Neural progenitor cell (in vitro differentiated cells): Measurements from ENCODE around the gene FYN. TPM values are rescaled to one million over a fixed set of nuclear protein-coding genes. Genes with fewer than 3 reads are reported as not detected.
A peak's percentile ranks its signal among the peaks of the same experiment; 100 is the strongest.

Experiments
- DNase-seq: peaks from one replicate; pipeline ENCODE4 v3.0.0-alpha.2; 2016; ENCODE audit warnings: low spot score
- H2AFZ ChIP-seq: fragments of 200-600 bp; sonication (generic); replicated peaks from 2 replicates; pipeline ENCODE4 v1.6.1; 2016; ENCODE audit warnings: antibody characterized with exemption
- H3F3A ChIP-seq: fragments of 200-600 bp; sonication (generic); 2 replicates; pipeline ENCODE4 v1.6.1; 2016; ENCODE audit warnings: antibody characterized with exemption, low read depth
- H3K27ac ChIP-seq: fragments of 200-600 bp; sonication (generic); 2 replicates; pipeline ENCODE4 v1.5.1; 2016; ENCODE audit warnings: mild to moderate bottlenecking
- H3K27me3 ChIP-seq: fragments of 200-600 bp; sonication (generic); 2 replicates; pipeline ENCODE4 v1.6.1; 2016; ENCODE audit warnings: mild to moderate bottlenecking, moderate library complexity
- H3K36me3 ChIP-seq: fragments of 200-600 bp; sonication (generic); 2 replicates; pipeline ENCODE4 v1.5.1; 2016
- H3K4me1 ChIP-seq: fragments of 200-600 bp; sonication (generic); 2 replicates; pipeline ENCODE4 v1.6.1; 2016; ENCODE audit warnings: mixed run types
- H3K4me2 ChIP-seq: fragments of 200-600 bp; sonication (generic); 2 replicates; pipeline ENCODE4 v1.6.1; 2016
- H3K4me3 ChIP-seq: fragments of 200-600 bp; sonication (generic); 2 replicates; pipeline ENCODE4 v1.5.1; 2016
- H3K79me2 ChIP-seq: fragments of 200-600 bp; sonication (generic); 2 replicates; pipeline ENCODE4 v1.6.1; 2016; ENCODE audit warnings: low read depth
- H3K9ac ChIP-seq: fragments of 200-600 bp; sonication (generic); 2 replicates; pipeline ENCODE4 v1.6.1; 2016
- H3K9me3 ChIP-seq: fragments of 200-600 bp; sonication (generic); 2 replicates; pipeline ENCODE4 v1.5.1; 2016; ENCODE audit warnings: low read depth
- H4K20me1 ChIP-seq: fragments of 200-600 bp; sonication (generic); 2 replicates; pipeline ENCODE4 v1.6.1; 2016; ENCODE audit warnings: low read depth
- H3K27ac Mint-ChIP-seq: 3 replicates; pipeline ENCODE4 v1.8.0; 2021; ENCODE audit warnings: mixed read lengths
- H3K27me3 Mint-ChIP-seq: 2 replicates; pipeline ENCODE4 v1.8.0; 2022; ENCODE audit warnings: low read depth, mild to moderate bottlenecking, inconsistent platforms, moderate library complexity, mixed read lengths; ENCODE audit not compliant: insufficient read depth
- H3K36me3 Mint-ChIP-seq: 3 replicates; pipeline ENCODE4 v1.8.0; 2021; ENCODE audit warnings: mixed read lengths
- H3K4me1 Mint-ChIP-seq: 3 replicates; pipeline ENCODE4 v1.8.0; 2021; ENCODE audit warnings: mixed read lengths
- H3K4me3 Mint-ChIP-seq: 3 replicates; pipeline ENCODE4 v1.8.0; 2021; ENCODE audit warnings: mild to moderate bottlenecking, moderate library complexity, mixed read lengths
- H3K9me3 Mint-ChIP-seq: 3 replicates; pipeline ENCODE4 v1.8.0; 2020; ENCODE audit warnings: mixed read lengths
- CTCF ChIP-seq: fragments of 200-600 bp; sonication (generic); IDR thresholded peaks from 2 replicates; pipeline ENCODE4 v1.5.1; 2017; ENCODE audit warnings: antibody characterized with exemption, mild to moderate bottlenecking
- EZH2 ChIP-seq: fragments of 200-600 bp; sonication (generic); IDR thresholded peaks from 2 replicates; pipeline ENCODE4 v1.6.1; 2017; ENCODE audit warnings: antibody characterized with exemption, mild to moderate bottlenecking, moderate library complexity
- EZH2phosphoT487 ChIP-seq: fragments of 200-600 bp; sonication (generic); IDR thresholded peaks from 2 replicates; pipeline ENCODE4 v1.6.1; 2017; ENCODE audit warnings: antibody characterized with exemption
- total RNA-seq: library from RNA; depleted of rRNA; stranded (reverse); fragments of >200 nt; gene quantifications from 2 replicates; pipeline ENCODE4 v1.2.3, GENCODE V29; 2015; ENCODE audit warnings: low replicate concordance

FYN gene
- total RNA-seq, 1 donor from 2014 or later = 167 TPM

- Histone ChIP-seq H3K79me2 (no peaks in the 10 kb centered on the region), H3K9ac (no peak overlapping the region), H4K20me1 (peaks cover 10% of the 10 kb centered on the region), H3K27me3 (no peaks in the 10 kb centered on the region), H3F3A (peaks cover 26% of the 10 kb centered on the region), H3K9me3 (no peaks in the 10 kb centered on the region), H3K36me3 (no peaks in the 10 kb centered on the region), H3K4me1 (peaks cover 26% of the 10 kb centered on the region), H3K4me2 (no peak overlapping the region), H3K27ac (no peak overlapping the region), H3K4me3 (no peak overlapping the region), H2AFZ (no peak overlapping the region)
- Mint-ChIP-seq H3K27me3 (peaks cover 5% of the 10 kb centered on the region), H3K4me1 (peaks cover 50% of the 10 kb centered on the region), H3K9me3 (no peaks in the 10 kb centered on the region), H3K4me3 (no peak overlapping the region), H3K27ac (no peak overlapping the region), H3K36me3 (peaks cover 48% of the 10 kb centered on the region)
- no peak for TF ChIP-seq EZH2phosphoT487
- no peak for TF ChIP-seq EZH2
- TF ChIP-seq CTCF = no peak
- no peak for DNase-seq
Measured at GRCh38 chr6:111689419-111689818, 183.8 kb downstream of the FYN start.

GRCh38 chr6:111688331-111688730 lies 184.9 kb downstream of the FYN start:
- no peaks in the 10 kb centered on the region for H3K79me2 ChIP-seq
- no peak overlapping the region for H2AFZ ChIP-seq
- H3K27me3 Mint-ChIP-seq = peaks cover 5% of the 10 kb centered on the region
- H3K9me3 Mint-ChIP-seq = no peaks in the 10 kb centered on the region
- H3K4me1 ChIP-seq = peaks cover 30% of the 10 kb centered on the region
- H3K9ac ChIP-seq = no peak overlapping the region
- no peaks in the 10 kb centered on the region for H3K9me3 ChIP-seq
- H3K27me3 ChIP-seq = no peaks in the 10 kb centered on the region
- peaks cover 60% of the 10 kb centered on the region for H3K4me1 Mint-ChIP-seq
- peaks cover 49% of the 10 kb centered on the region for H3K36me3 Mint-ChIP-seq
- peaks cover 10% of the 10 kb centered on the region for H4K20me1 ChIP-seq
- H3K4me2 ChIP-seq = no peak overlapping the region
- no peaks in the 10 kb centered on the region for H3K36me3 ChIP-seq
- no peak overlapping the region for H3K4me3 Mint-ChIP-seq
- no peak for DNase-seq
- H3K27ac Mint-ChIP-seq = peak overlapping the region; percentile 26
- no peak for TF ChIP-seq EZH2phosphoT487
- TF ChIP-seq CTCF = no peak
- no peak for TF ChIP-seq EZH2
- no peak overlapping the region for H3K27ac ChIP-seq
- peaks cover 26% of the 10 kb centered on the region for H3F3A ChIP-seq
- no peak overlapping the region for H3K4me3 ChIP-seq

- peaks cover 10% of the 10 kb centered on the region for H4K20me1 ChIP-seq
- H3K4me2 ChIP-seq = no peak overlapping the region
- H3F3A ChIP-seq = peaks cover 26% of the 10 kb centered on the region
- no peak overlapping the region for H2AFZ ChIP-seq
- no peaks in the 10 kb centered on the region for H3K36me3 ChIP-seq
- Mint-ChIP-seq H3K36me3 (peaks cover 46% of the 10 kb centered on the region), H3K27me3 (peaks cover 5% of the 10 kb centered on the region), H3K9me3 (no peaks in the 10 kb centered on the region), H3K27ac (no peak overlapping the region), H3K4me3 (peak overlapping the region; percentile 6), H3K4me1 (peaks cover 59% of the 10 kb centered on the region)
- no peaks in the 10 kb centered on the region for H3K27me3 ChIP-seq
- H3K4me1 ChIP-seq = peaks cover 37% of the 10 kb centered on the region
- no peak for DNase-seq
- H3K79me2 ChIP-seq = no peaks in the 10 kb centered on the region
- H3K9me3 ChIP-seq = no peaks in the 10 kb centered on the region
- H3K4me3 ChIP-seq = no peak overlapping the region
- no peak for TF ChIP-seq EZH2phosphoT487
- no peak for TF ChIP-seq CTCF
- TF ChIP-seq EZH2 = no peak
- H3K9ac ChIP-seq = no peak overlapping the region
- H3K27ac ChIP-seq = no peak overlapping the region
Measured at GRCh38 chr6:111687652-111688051, 185.6 kb downstream of the FYN start.
